Heart left ventricle (tissue), 16 donors: ENCODE measurements around the gene NMNAT2. TPM values are rescaled to one million over a fixed set of nuclear protein-coding genes. Genes with fewer than 3 reads are reported as not detected.

Experiments used
- ATAC-seq, 4 donors: fragments of 200-7000 bp; cut with Tn5 transposase; one replicate each; pipeline ENCODE4 v1.9.1; 2020 to 2022; ENCODE audit warnings: moderate library complexity in 4 of 4, mild to moderate bottlenecking in 3 of 4, moderate number of reproducible peaks in 1 of 4
- DNase-seq, 5 donors: peaks; one replicate each; pipeline ENCODE4 v3.0.0-alpha.2; 2020
- H3K27ac ChIP-seq, 12 donors: fragments of 200-600 bp; sonication (generic) in 4 of 12; one replicate each; pipeline versions ENCODE4 v1.5.0 to v1.8.0; 2016 to 2022; ENCODE audit warnings: mild to moderate bottlenecking in 2 of 12
- H3K27me3 ChIP-seq, 9 donors: fragments of 200-600 bp; sonication (generic) in 2 of 9; one replicate each; pipeline versions ENCODE4 v1.5.1 to v1.8.0; 2016 to 2022; ENCODE audit warnings: mild to moderate bottlenecking in 3 of 9
- H3K36me3 ChIP-seq, 9 donors: fragments of 200-600 bp; sonication (generic) in 2 of 9; one replicate each; pipeline versions ENCODE4 v1.5.0 to v1.8.0; 2018 to 2022; ENCODE audit warnings: mild to moderate bottlenecking in 2 of 9
- H3K4me1 ChIP-seq, 12 donors: fragments of 200-600 bp; sonication (generic) in 4 of 12; one replicate each; pipeline versions ENCODE4 v1.5.0 to v1.8.0; 2016 to 2022; ENCODE audit warnings: mild to moderate bottlenecking in 3 of 12
- H3K4me3 ChIP-seq, 12 donors: fragments of 200-600 bp; sonication (generic) in 4 of 12; one replicate each; pipeline versions ENCODE4 v1.5.0 to v1.8.0; 2017 to 2022; ENCODE audit warnings: mild to moderate bottlenecking in 9 of 12, moderate library complexity in 4 of 12
- H3K9me3 ChIP-seq, 12 donors: fragments of 200-600 bp; sonication (generic) in 4 of 12; one replicate each; pipeline versions ENCODE4 v1.5.0 to v1.8.0; 2016 to 2022; ENCODE audit warnings: mild to moderate bottlenecking in 1 of 12
- POLR2A ChIP-seq, 2 donors: fragments of 450-650 bp; IDR thresholded peaks; one replicate each; pipeline ENCODE4 v1.6.1; 2017; ENCODE audit warnings: antibody characterized with exemption in 2 of 2, mild to moderate bottlenecking in 2 of 2, moderate library complexity in 2 of 2
- WGBS, 4 donors: extraction: QIAGEN DNeasy Blood & Tissue Kit in 2 of 4; methylation state at CpG; one replicate each; pipeline versions ENCODE4 v1.1.5 to v1.1.7; 2013 to 2018; 5-methylcytosine and 5-hydroxymethylcytosine counted together
- intact Hi-C, 10 donors: fragments of 100-400 bp; cut with DNase I; formaldehyde crosslinking; loops; one replicate each; pipeline versions ENCODE4 v1.11.1 to v1.14.2; 2022
- long read RNA-seq, 3 donors: library from polyadenylated mRNA; unstranded; transcript quantifications; one replicate each; pipeline ENCODE4 v2.0.0, GENCODE V29; 2020 to 2021
- polyA plus RNA-seq, 2 donors: library from polyadenylated mRNA; stranded (reverse); fragments of 200-250 nt; gene quantifications; one replicate each; pipeline ENCODE4 v1.2.3, GENCODE V29; 2013
- total RNA-seq, 9 donors: library from RNA; depleted of rRNA in 2 of 9; stranded (reverse); fragments of >200 nt in 2 of 9; fragmentation: NEBNext Ultra II Directional in 3 of 9; extraction: Animal tissue kit (Norgen Biotek cat#: 25700) in 3 of 9; gene quantifications; one replicate each; pipeline versions ENCODE4 v1.1.0 to v1.2.4, GENCODE V29; 2016 to 2023
- TF ChIP-seq, protein P1 (sequence below), 12 donors: fragments of 200-600 bp; sonication (generic) in 4 of 12; IDR thresholded peaks; one replicate each; pipeline versions ENCODE4 v1.5.0 to v1.8.0; 2018 to 2022; ENCODE audit warnings: antibody characterized with exemption in 12 of 12, mild to moderate bottlenecking in 5 of 12
- donor health status: ischemic (EF 13 %, LVEDD 7.1; RV severe dilation, severe dysfunction).
- donor health status: healthy with polysubstance abuse.
- donor health status: DM: no; HTN: yes; CAD: no.
- donor health status: DM: no; HTN: no; CAD: no.
- donor health status: ischemic (EF 25% LVEDD 6.9; RV normal size, moderate dysfunction).
- donor health status: ischemic (EF 25% LVEDD 5.7; RV mildly dilated, moderate dysfunction).
- donor health status: healthy.
- donor health status: DM: yes; HTN: yes; CAD: no.
- donor health status: ischemic (EF 35%, LVEDD 5.7; RV mildly dilated, moderate dysfunction).
- donor health status: nonischemic (EF 11% LVEDD 7.7; RV severe dilation, severe dysfunction).
- donor health status: DM: yes; HTN: yes; CAD: no.
- donor health status: PGD.
- donor health status: ischemic (EF 29% LVEDD 5.4; RV normal size, mild dysfunction).
- donor health status: nonischemic (EF 23%, LVEDD 6.1; RV moderate dilation, normal function).

The NMNAT2 gene
- total RNA-seq (1 to 10 TPM in 7 of 9 donors, under 1 TPM in 2; 0.88 to 5.1 (median 2.5) TPM), polyA plus RNA-seq (1 to 10 TPM in 1 of 2 donors, under 1 TPM in 1; 0.53 to 1.5 TPM)
- long read RNA-seq, donor 1 = 0 reads
- long read RNA-seq, donor 2, partial matches to known transcripts = 1 of 5 reads
- long read RNA-seq, donor 2, other reads (novel, unspliced or antisense) = 4 of 5 reads
- long read RNA-seq, donor 3, partial matches to known transcripts = 0 of 2 reads
- long read RNA-seq, donor 3, other reads (novel, unspliced or antisense) = 2 of 2 reads

DNA sequence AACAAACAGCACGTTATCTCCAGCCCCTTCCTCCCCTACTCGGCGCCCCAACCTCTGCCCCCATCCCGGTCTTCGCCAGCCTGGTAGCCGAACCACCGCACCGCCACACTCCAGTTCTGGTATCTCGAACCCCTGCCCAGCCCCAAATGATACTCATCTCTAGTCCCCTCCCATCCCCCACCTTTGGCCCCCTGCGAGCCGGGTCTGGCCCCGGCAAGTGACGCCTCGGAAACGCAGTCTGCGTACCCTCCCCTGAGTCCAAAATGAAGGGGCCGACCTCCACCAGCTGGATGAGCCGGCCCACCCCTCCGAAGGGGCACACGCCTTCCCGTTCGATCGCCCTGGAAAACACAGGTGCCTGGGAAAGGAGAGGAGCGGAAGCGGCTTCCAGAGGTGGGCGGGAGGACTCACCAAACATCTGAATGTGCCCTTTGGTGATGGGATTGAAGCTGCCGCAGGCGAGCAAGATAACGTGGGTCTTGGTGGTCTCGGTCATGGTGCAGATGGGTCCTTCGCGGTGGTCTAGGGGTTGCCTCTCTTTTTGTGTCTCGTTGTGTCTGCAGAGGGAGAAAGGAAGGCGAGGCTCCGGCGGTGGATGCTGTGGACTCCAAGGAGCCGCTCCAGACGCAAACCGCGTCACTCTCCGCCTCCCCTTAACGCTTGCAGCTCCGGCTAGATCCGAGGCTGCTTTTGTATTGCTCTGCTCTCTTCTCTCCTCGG lies at the start of gene NMNAT2:
Gene NMNAT2, minus strand, starts transcription at position 609 of the 720 bp plus-strand sequence. Its CDS starts 113 bp downstream, at position 496.
- TF ChIP-seq, protein P1, sequence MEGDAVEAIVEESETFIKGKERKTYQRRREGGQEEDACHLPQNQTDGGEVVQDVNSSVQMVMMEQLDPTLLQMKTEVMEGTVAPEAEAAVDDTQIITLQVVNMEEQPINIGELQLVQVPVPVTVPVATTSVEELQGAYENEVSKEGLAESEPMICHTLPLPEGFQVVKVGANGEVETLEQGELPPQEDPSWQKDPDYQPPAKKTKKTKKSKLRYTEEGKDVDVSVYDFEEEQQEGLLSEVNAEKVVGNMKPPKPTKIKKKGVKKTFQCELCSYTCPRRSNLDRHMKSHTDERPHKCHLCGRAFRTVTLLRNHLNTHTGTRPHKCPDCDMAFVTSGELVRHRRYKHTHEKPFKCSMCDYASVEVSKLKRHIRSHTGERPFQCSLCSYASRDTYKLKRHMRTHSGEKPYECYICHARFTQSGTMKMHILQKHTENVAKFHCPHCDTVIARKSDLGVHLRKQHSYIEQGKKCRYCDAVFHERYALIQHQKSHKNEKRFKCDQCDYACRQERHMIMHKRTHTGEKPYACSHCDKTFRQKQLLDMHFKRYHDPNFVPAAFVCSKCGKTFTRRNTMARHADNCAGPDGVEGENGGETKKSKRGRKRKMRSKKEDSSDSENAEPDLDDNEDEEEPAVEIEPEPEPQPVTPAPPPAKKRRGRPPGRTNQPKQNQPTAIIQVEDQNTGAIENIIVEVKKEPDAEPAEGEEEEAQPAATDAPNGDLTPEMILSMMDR (IDR thresholded peaks at IDR 0.05) = no peak
- no peak for TF ChIP-seq POLR2A (IDR thresholded peaks at IDR 0.05)
- no peaks in the 10 kb centered on the region for H3K9me3 ChIP-seq
- H3K4me1 ChIP-seq = peaks cover 0 to 23% (median 16%) of the 10 kb centered on the region in 12 donors
- intact Hi-C loops = loop anchor here in 1 of 10 donors (5.0 kb wide), 2 partner anchors 71 to 136 kb away; no protein-coding TSS in a partner anchor
- peaks cover 0 to 75% (median 20%) of the 10 kb centered on the region in 9 donors for H3K27me3 ChIP-seq
- no peaks in the 10 kb centered on the region for H3K36me3 ChIP-seq
- 1 to 2% (median 1%) methylated on average over 39 to 45 of the region's 45 CpGs for WGBS, 4 donors
- peak within 1 kb of the TSS; percentile 17 to 54 (median 43) for H3K4me3 ChIP-seq
- DNase-seq = peak in 2 of 5 donors; percentile 9 to 39
- H3K27ac ChIP-seq = no peak within 1 kb of the TSS
- peak in 3 of 4 donors; percentile 37 to 56 (median 49) for ATAC-seq

DNA sequence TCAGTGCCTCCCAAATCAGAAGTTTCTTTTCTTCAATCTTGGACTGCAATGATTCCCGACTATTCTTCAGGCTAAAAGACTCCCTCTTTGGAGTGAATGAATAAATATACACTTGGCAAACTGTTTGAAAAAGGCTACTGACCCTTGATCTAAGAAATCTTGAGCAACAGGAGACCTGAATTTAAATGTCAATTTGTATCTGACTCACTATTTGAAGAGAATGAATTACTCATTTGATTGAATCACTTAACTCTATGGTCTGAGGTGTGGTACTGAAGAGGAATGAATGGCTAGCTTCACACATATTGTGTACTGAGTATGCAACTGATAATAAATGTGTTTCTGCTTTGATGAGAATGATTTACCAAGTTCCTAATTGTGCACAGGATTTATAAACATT lies 49.5 kb upstream of the NMNAT2 start:
- no peaks in the 10 kb centered on the region for H3K9me3 ChIP-seq
- peaks cover 0 to 6% (median 4%) of the 10 kb centered on the region in 12 donors for H3K4me1 ChIP-seq
- no peak overlapping the region for H3K27ac ChIP-seq
- H3K27me3 ChIP-seq = no peaks in the 10 kb centered on the region
- no peak overlapping the region for H3K4me3 ChIP-seq
- ATAC-seq (no peak), DNase-seq (no peak)
- 84 to 94% (median 89%) methylated on average over 1 of the region's 1 CpG for WGBS, 4 donors
- H3K36me3 ChIP-seq = no peaks in the 10 kb centered on the region
- intact Hi-C loops = no loop called here
- TF ChIP-seq POLR2A (IDR thresholded peaks at IDR 0.05) = no peak
- TF ChIP-seq, protein P1 (IDR thresholded peaks at IDR 0.05) = no peak

DNA sequence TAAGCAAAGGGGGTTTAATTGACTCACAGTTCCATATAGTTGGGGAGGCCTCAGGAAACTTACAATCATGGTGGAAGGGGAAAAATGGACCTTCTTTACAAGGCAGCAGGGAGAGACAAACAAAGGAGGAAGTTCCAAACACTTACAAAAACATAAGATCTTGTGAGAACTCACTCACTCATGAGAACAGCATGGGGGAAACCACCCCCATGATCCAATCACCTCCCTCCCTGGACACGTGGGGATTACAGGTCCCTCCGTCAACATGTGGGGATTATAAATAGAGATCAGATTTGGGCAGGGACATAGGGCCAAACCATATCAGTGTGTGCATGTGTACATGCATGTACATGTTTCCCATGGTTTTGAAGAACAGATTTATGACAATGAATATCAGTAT lies 48.6 kb upstream of the NMNAT2 start:
- ATAC-seq = no peak
- no peaks in the 10 kb centered on the region for H3K36me3 ChIP-seq
- peaks cover 0 to 15% (median 4%) of the 10 kb centered on the region in 12 donors for H3K4me1 ChIP-seq
- no peak overlapping the region for H3K27ac ChIP-seq
- DNase-seq = no peak
- 49 to 69% (median 61%) methylated on average over 2 of the region's 2 CpGs for WGBS, 4 donors
- intact Hi-C loops = no loop called here
- no peaks in the 10 kb centered on the region for H3K27me3 ChIP-seq
- no peaks in the 10 kb centered on the region for H3K9me3 ChIP-seq
- no peak overlapping the region for H3K4me3 ChIP-seq
- no peak for TF ChIP-seq POLR2A (IDR thresholded peaks at IDR 0.05)
- TF ChIP-seq, protein P1 (IDR thresholded peaks at IDR 0.05) = no peak

DNA sequence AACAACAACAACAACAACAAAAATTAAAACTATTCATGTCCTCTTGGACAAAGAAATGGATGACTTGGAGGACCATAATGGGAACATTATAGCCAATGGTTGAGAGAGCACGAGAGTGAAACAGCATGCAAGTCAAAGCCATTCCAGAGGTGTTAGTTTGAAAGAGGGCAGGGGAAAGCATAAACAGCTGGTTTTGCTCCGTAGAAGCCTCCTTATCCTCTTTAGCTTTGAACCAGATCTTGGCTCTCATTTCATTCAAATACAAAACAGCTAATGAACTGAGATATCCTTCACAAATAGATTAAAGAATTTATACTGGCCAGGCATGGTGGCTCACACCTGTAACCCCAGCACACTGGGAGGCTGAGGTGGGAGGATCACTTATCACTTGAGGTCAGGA lies 45.4 kb upstream of the NMNAT2 start:
- ATAC-seq (no peak), DNase-seq (no peak)
- no peak for TF ChIP-seq POLR2A (IDR thresholded peaks at IDR 0.05)
- TF ChIP-seq, protein P1 (IDR thresholded peaks at IDR 0.05) = no peak
- peaks cover 0 to 21% (median 0%) of the 10 kb centered on the region in 12 donors for H3K4me1 ChIP-seq
- no peak overlapping the region for H3K4me3 ChIP-seq
- no peaks in the 10 kb centered on the region for H3K36me3 ChIP-seq
- H3K27ac ChIP-seq = no peak overlapping the region
- WGBS, 4 donors = 68 to 84% (median 76%) methylated on average over 2 of the region's 2 CpGs
- intact Hi-C loops = loop anchor here in 1 of 10 donors (5.0 kb wide), 1 partner anchor 186 kb away; no protein-coding TSS in a partner anchor
- no peaks in the 10 kb centered on the region for H3K9me3 ChIP-seq
- no peaks in the 10 kb centered on the region for H3K27me3 ChIP-seq
